ENCODE results near the gene ELOB. TPM values are rescaled to one million over a fixed set of nuclear protein-coding genes. Genes with fewer than 3 reads are reported as not detected.

The ELOB gene
- total and polyA plus RNA-seq, 10 of the 15 experiments (the other 5 are each of a cell fraction or from before 2014, with no cell fraction given) = 86.9 to 823 (median 263) TPM

DNA sequence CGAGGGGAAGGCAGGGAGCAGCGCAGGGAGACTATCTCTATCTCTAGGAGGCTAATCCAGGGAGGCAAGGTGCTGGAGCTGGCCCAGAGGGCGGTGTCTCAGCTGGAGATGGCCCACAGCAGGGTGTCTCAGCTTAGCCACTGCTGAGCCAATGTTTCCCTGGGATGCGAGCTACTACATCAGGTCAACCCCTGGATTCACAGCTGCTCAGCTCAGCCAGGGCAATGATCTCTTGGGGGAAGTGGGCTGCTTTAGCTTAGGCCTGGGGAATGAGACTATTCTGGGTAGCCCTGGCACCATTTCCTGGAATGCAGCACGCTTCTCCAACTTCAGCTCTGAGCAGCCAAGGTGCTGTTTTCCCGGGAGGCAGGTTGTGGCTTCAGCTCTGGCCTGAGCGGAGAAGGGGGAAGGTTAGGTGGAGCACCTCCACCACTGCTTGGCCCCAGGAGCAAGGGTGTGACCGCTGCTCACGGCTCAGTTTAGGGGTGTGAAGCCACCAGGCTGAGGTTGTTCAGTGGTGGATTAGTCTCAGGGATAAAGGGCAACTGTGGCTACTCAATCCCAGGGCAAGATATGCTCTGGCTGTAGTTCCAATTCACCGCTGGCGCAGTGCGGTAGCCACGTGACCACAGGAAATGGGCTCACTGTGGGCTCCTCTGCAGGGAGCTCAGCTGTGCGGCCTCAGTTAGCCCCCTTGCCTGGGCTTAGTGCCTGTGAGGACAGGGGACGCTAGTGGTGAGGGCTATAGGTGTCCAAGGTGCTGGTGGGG is 34.8 kb upstream of the ELOB start (continued):
- no peak for TF ChIP-seq SUPT20H (IDR thresholded peaks at IDR 0.05; ENCODE audit: borderline replicate concordance, control insufficient read depth, low read depth, low read length)

DNA sequence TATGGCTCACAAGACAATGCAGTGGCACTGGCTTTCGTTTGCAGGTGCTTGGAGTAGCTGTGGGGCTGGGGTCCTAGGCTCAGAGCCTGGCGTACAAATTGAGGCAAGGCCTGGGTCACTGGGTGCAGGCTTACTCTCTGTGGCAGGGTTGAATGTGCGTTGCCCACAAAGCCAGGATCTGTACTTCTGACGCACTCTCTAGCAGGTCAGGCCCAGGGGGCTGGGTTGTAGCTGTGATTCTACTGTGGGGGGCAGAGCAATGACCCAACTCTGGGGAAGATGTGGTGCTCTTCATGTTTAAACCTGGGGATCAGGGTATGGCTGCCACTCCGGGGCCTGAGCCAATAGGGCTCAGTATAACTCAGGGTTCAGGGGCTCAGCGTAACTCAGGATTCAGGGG is 33.6 kb upstream of the ELOB start:
- Histone ChIP-seq H3K9me3 (replicated peaks; ENCODE audit: control insufficient read depth, insufficient read depth, low read length) (no peaks in the 10 kb centered on the region), H3K4me2 (ENCODE audit: control insufficient read depth, insufficient read depth) (no peak overlapping the region), H3K79me2 (ENCODE audit: control insufficient read depth, insufficient read depth, low read length) (no peaks in the 10 kb centered on the region), H2AFZ (ENCODE audit: control insufficient read depth, low read depth, low read length) (no peak overlapping the region), H3K4me1 (ENCODE audit: control insufficient read depth, insufficient read depth, low read length) (no peaks in the 10 kb centered on the region), H3K36me3 (ENCODE audit: control insufficient read depth in 2 of 2, insufficient read depth in 2 of 2, low read length in 1 of 2) (no peaks in the 10 kb centered on the region), H3K4me3 (no peak overlapping the region), H3K27ac (ENCODE audit: control insufficient read depth, insufficient read depth) (no peak overlapping the region), H4K20me1 (ENCODE audit: control insufficient read depth, insufficient read depth) (no peaks in the 10 kb centered on the region), H3K27me3 (replicated peaks in 1 of 2; ENCODE audit: control insufficient read depth in 2 of 2, insufficient read depth in 2 of 2, low read length in 1 of 2) (peaks cover 0 to 5% of the 10 kb centered on the region in 2 experiments; a peak in 2 of 4 replicates), H3K9ac (ENCODE audit: control insufficient read depth, insufficient read depth, low read length) (no peak overlapping the region)
- ATAC-seq (no peak), FAIRE-seq (no peak), DNase-seq (ENCODE audit: low read depth, low spot score) (no peak)
- ChIA-PET SMC1A (ENCODE audit: uncharacterized antibody, unreplicated experiment) (no interaction called here), POLR2A (no interaction called here), CTCF (interaction anchor here (0.6 kb wide), 1 partner anchor 13 kb away, joined by 3 read pairs; no protein-coding TSS in a partner anchor), RAD21 (ENCODE audit: unreplicated experiment) (interaction anchor here (0.8 to 1.2 kb wide), 2 partner anchors 13 to 72 kb away, joined by 3 read pairs; partner anchors contain the start of genes FLYWCH2 and PRSS41)
- intact Hi-C loops (cut with micrococcal nuclease; ENCODE audit: unreplicated experiment) = no loop called here
- in situ Hi-C loops (cut with MboI) = no loop called here
- BruUV-seq (replicated peaks) = no TSS peak
- TF ChIP-seq ZBTB4 (CRISPR knock-in tag; IDR thresholded peaks at IDR 0.05) = no peak
- TF ChIP-seq YY1 (IDR thresholded peaks at IDR 0.05; ENCODE audit: low read depth, low read length) = no peak
- no peak for TF ChIP-seq RAD51 (IDR thresholded peaks at IDR 0.05)
- no peak for TF ChIP-seq MAX (IDR thresholded peaks at IDR 0.05; ENCODE audit: low read depth, low read length)
- no peak for TF ChIP-seq CEBPB (IDR thresholded peaks at IDR 0.05; ENCODE audit: borderline replicate concordance in 1 of 2, low read depth in 2 of 2, low read length in 2 of 2)
- no peak for TF ChIP-seq STAT3 (IDR thresholded peaks at IDR 0.05; ENCODE audit: low read depth, low read length)
- 38% methylated on average over 6 of the region's 6 CpGs for WGBS (ENCODE audit: insufficient coverage, insufficient replicate concordance, low lambda C conversion rate, missing lambda C conversion rate)
